CD4-positive, alpha-beta memory T cell (primary cell): Measurements from ENCODE around the gene FAM13C. TPM values are rescaled to one million over a fixed set of nuclear protein-coding genes. Genes with fewer than 3 reads are reported as not detected.

Experiments used
- CTCF ChIA-PET: fragments of 350-600 bp; sonication (Branson Sonifier 250); formaldehyde crosslinking; loops from one replicate; lab custom pipeline; 2021; ENCODE audit warnings: inconsistent platforms; ENCODE audit not compliant: partially characterized antibody; lab: Charles Lee
- POLR2A ChIA-PET: fragments of 350-600 bp; sonication (Branson Sonifier 250); formaldehyde crosslinking; loops from one replicate; lab custom pipeline; 2021; ENCODE audit not compliant: partially characterized antibody; lab: Charles Lee
- DNase-seq, 5 donors: peaks; one replicate each; pipeline versions ENCODE4 v3.0.0 to v3.0.0-alpha.2; 2020 to 2022; ENCODE audit warnings: mixed read lengths in 1 of 5
- H3K27ac ChIP-seq: one replicate; pipeline ENCODE4 v1.7.0; 2013; ENCODE audit warnings: low read depth, low read length
- H3K27me3 ChIP-seq: 2 replicates; pipeline ENCODE4 v1.7.0; 2013; ENCODE audit warnings: mild to moderate bottlenecking, low read length, moderate library complexity; ENCODE audit not compliant: insufficient read depth
- H3K36me3 ChIP-seq: 2 replicates; pipeline ENCODE4 v1.7.0; 2013; ENCODE audit warnings: mild to moderate bottlenecking, low read length, moderate library complexity; ENCODE audit not compliant: insufficient read depth
- H3K4me1 ChIP-seq: 2 replicates; pipeline ENCODE4 v1.7.0; 2013; ENCODE audit warnings: mild to moderate bottlenecking, low read length, moderate library complexity; ENCODE audit not compliant: insufficient read depth
- H3K4me3 ChIP-seq, 2 donors: one replicate each; pipeline ENCODE4 v1.7.0; 2013; ENCODE audit warnings: low read length in 2 of 2, mild to moderate bottlenecking in 1 of 2
- H3K9me3 ChIP-seq, 2 donors: one replicate each; pipeline ENCODE4 v1.7.0; 2013; ENCODE audit warnings: low read length in 2 of 2, control low read depth in 1 of 2; ENCODE audit not compliant: control insufficient read depth in 1 of 2
- H3K27ac Mint-ChIP-seq, 7 donors: one replicate each; pipeline ENCODE4 v1.8.0; 2020 to 2021; ENCODE audit warnings: mixed read lengths in 7 of 7, mild to moderate bottlenecking in 6 of 7, inconsistent platforms in 3 of 7, moderate library complexity in 3 of 7
- H3K27me3 Mint-ChIP-seq, 2 donors: one replicate each; pipeline ENCODE4 v1.8.0; 2020 to 2021; ENCODE audit warnings: mixed read lengths in 2 of 2
- H3K36me3 Mint-ChIP-seq, 2 donors: one replicate each; pipeline ENCODE4 v1.8.0; 2020 to 2021; ENCODE audit warnings: mixed read lengths in 2 of 2, inconsistent platforms in 1 of 2, mild to moderate bottlenecking in 1 of 2
- H3K4me1 Mint-ChIP-seq, 4 donors: one replicate each; pipeline ENCODE4 v1.8.0; 2020 to 2021; ENCODE audit warnings: mixed read lengths in 4 of 4, mild to moderate bottlenecking in 1 of 4
- H3K4me3 Mint-ChIP-seq, 8 donors: one replicate each; pipeline ENCODE4 v1.8.0; 2020 to 2021; ENCODE audit warnings: mixed read lengths in 8 of 8, mild to moderate bottlenecking in 7 of 8, moderate library complexity in 6 of 8, inconsistent platforms in 3 of 8
- H3K9me3 Mint-ChIP-seq, 8 donors: one replicate each; pipeline ENCODE4 v1.8.0; 2020 to 2021; ENCODE audit warnings: mixed read lengths in 8 of 8, mild to moderate bottlenecking in 5 of 8, inconsistent platforms in 3 of 8, moderate library complexity in 1 of 8
- intact Hi-C: fragments of 100-400 bp; cut with micrococcal nuclease; formaldehyde crosslinking; loops from one replicate; pipeline ENCODE4 v1.15.1; 2023
- polyA plus RNA-seq, 2 donors: library from polyadenylated mRNA; unstranded; fragments of 300-500 nt; fragmentation: Illumina TruSeq; gene quantifications; one replicate each; pipeline ENCODE4 v1.2.3, GENCODE V29; 2021
- total RNA-seq, 2 experiments: library from RNA; stranded (reverse); gene quantifications; one replicate each; pipeline ENCODE4 v1.2.3, GENCODE V29; 2021

The FAM13C gene
- total and polyA plus RNA-seq, 4 experiments from 2014 or later: not detected

- no peak for DNase-seq
- no peaks in the 10 kb centered on the region for H3K9me3 ChIP-seq
- Mint-ChIP-seq H3K9me3 (peaks cover 0 to 5% (median 2%) of the 10 kb centered on the region in 8 donors), H3K36me3 (no peaks in the 10 kb centered on the region), H3K4me1 (no peaks in the 10 kb centered on the region), H3K27me3 (no peaks in the 10 kb centered on the region), H3K4me3 (no peak overlapping the region), H3K27ac (no peak overlapping the region)
- H3K36me3 ChIP-seq: no peaks in the 10 kb centered on the region
- H3K27ac ChIP-seq: no peak overlapping the region
- ChIA-PET CTCF (no interaction called here), POLR2A (no interaction called here)
- H3K4me3 ChIP-seq: no peak overlapping the region
- intact Hi-C loops: no loop called here
- H3K27me3 ChIP-seq: no peaks in the 10 kb centered on the region
- H3K4me1 ChIP-seq: no peaks in the 10 kb centered on the region
Observed at GRCh38 chr10:59289853-59290252, 72.5 kb downstream of the FAM13C start.

GRCh38 chr10:59287587-59288255, 74.6 kb downstream of the FAM13C start:
- Histone ChIP-seq H3K9me3 (no peaks in the 10 kb centered on the region), H3K4me3 (no peak overlapping the region), H3K4me1 (no peaks in the 10 kb centered on the region), H3K36me3 (no peaks in the 10 kb centered on the region), H3K27me3 (no peaks in the 10 kb centered on the region), H3K27ac (no peak overlapping the region)
- no peak overlapping the region for H3K27ac Mint-ChIP-seq
- intact Hi-C loops: no loop called here
- no peak overlapping the region for H3K4me3 Mint-ChIP-seq
- H3K36me3 Mint-ChIP-seq: no peaks in the 10 kb centered on the region
- DNase-seq: no peak
- H3K9me3 Mint-ChIP-seq: peaks cover 0 to 7% (median 1%) of the 10 kb centered on the region in 8 donors
- H3K4me1 Mint-ChIP-seq: no peaks in the 10 kb centered on the region
- POLR2A ChIA-PET: no interaction called here
- H3K27me3 Mint-ChIP-seq: no peaks in the 10 kb centered on the region
- CTCF ChIA-PET: no interaction called here

- CTCF ChIA-PET: no interaction called here
- Histone ChIP-seq H3K27me3 (no peaks in the 10 kb centered on the region), H3K4me1 (no peaks in the 10 kb centered on the region), H3K9me3 (no peaks in the 10 kb centered on the region), H3K36me3 (no peaks in the 10 kb centered on the region), H3K27ac (no peak overlapping the region), H3K4me3 (no peak overlapping the region)
- Mint-ChIP-seq H3K9me3 (peaks cover 0 to 7% (median under 1%) of the 10 kb centered on the region in 8 donors), H3K27ac (no peak overlapping the region), H3K27me3 (no peaks in the 10 kb centered on the region), H3K4me3 (no peak overlapping the region), H3K4me1 (no peaks in the 10 kb centered on the region), H3K36me3 (no peaks in the 10 kb centered on the region)
- POLR2A ChIA-PET: no interaction called here
- intact Hi-C loops: no loop called here
- DNase-seq: no peak
Observed at GRCh38 chr10:59285848-59286247, 76.5 kb downstream of the FAM13C start.

GRCh38 chr10:59285073-59285472, 77.3 kb downstream of the FAM13C start:
- H3K9me3 ChIP-seq: no peaks in the 10 kb centered on the region
- DNase-seq: no peak
- no peak overlapping the region for H3K27ac ChIP-seq
- no peaks in the 10 kb centered on the region for H3K4me1 Mint-ChIP-seq
- H3K9me3 Mint-ChIP-seq: peaks cover 0 to 11% (median 0%) of the 10 kb centered on the region in 8 donors
- no peak overlapping the region for H3K4me3 ChIP-seq
- H3K36me3 Mint-ChIP-seq: no peaks in the 10 kb centered on the region
- POLR2A ChIA-PET: no interaction called here
- no peaks in the 10 kb centered on the region for H3K27me3 Mint-ChIP-seq
- CTCF ChIA-PET: no interaction called here
- intact Hi-C loops: no loop called here
- H3K27ac Mint-ChIP-seq: no peak overlapping the region
- H3K36me3 ChIP-seq: no peaks in the 10 kb centered on the region
- H3K27me3 ChIP-seq: no peaks in the 10 kb centered on the region
- H3K4me3 Mint-ChIP-seq: no peak overlapping the region
- no peaks in the 10 kb centered on the region for H3K4me1 ChIP-seq

- no peak for DNase-seq
- peaks cover 0 to 11% (median 0%) of the 10 kb centered on the region in 8 donors for H3K9me3 Mint-ChIP-seq
- ChIA-PET CTCF (no interaction called here), POLR2A (no interaction called here)
- Histone ChIP-seq H3K4me3 (no peak overlapping the region), H3K4me1 (no peaks in the 10 kb centered on the region), H3K9me3 (no peaks in the 10 kb centered on the region), H3K27ac (no peak overlapping the region), H3K36me3 (no peaks in the 10 kb centered on the region), H3K27me3 (no peaks in the 10 kb centered on the region)
- no peak overlapping the region for H3K4me3 Mint-ChIP-seq
- intact Hi-C loops: no loop called here
- no peaks in the 10 kb centered on the region for H3K27me3 Mint-ChIP-seq
- no peaks in the 10 kb centered on the region for H3K4me1 Mint-ChIP-seq
- H3K27ac Mint-ChIP-seq: no peak overlapping the region
- no peaks in the 10 kb centered on the region for H3K36me3 Mint-ChIP-seq
Observed at GRCh38 chr10:59284118-59284975, 78.0 kb downstream of the FAM13C start.

GRCh38 chr10:59283456-59284091, 78.8 kb downstream of the FAM13C start:
- POLR2A ChIA-PET: no interaction called here

GRCh38 chr10:59281861-59282260, 80.5 kb downstream of the FAM13C start:
- intact Hi-C loops: no loop called here
- Histone ChIP-seq H3K36me3 (no peaks in the 10 kb centered on the region), H3K4me3 (no peak overlapping the region), H3K27ac (no peak overlapping the region), H3K4me1 (no peaks in the 10 kb centered on the region), H3K9me3 (no peaks in the 10 kb centered on the region), H3K27me3 (no peaks in the 10 kb centered on the region)
- Mint-ChIP-seq H3K4me1 (no peaks in the 10 kb centered on the region), H3K27me3 (no peaks in the 10 kb centered on the region), H3K4me3 (no peak overlapping the region), H3K36me3 (no peaks in the 10 kb centered on the region), H3K27ac (no peak overlapping the region), H3K9me3 (peaks cover 0 to 11% (median under 1%) of the 10 kb centered on the region in 8 donors)
- DNase-seq: no peak
- POLR2A ChIA-PET: no interaction called here
- CTCF ChIA-PET: no interaction called here

More at GRCh38 chr10:59283456-59284091, 78.8 kb downstream of the FAM13C start:
- Mint-ChIP-seq H3K9me3 (peaks cover 0 to 11% (median 0%) of the 10 kb centered on the region in 8 donors), H3K36me3 (no peaks in the 10 kb centered on the region), H3K4me3 (no peak overlapping the region), H3K4me1 (no peaks in the 10 kb centered on the region), H3K27me3 (no peaks in the 10 kb centered on the region), H3K27ac (no peak overlapping the region)
- CTCF ChIA-PET: no interaction called here
- no peaks in the 10 kb centered on the region for H3K27me3 ChIP-seq
- H3K27ac ChIP-seq: no peak overlapping the region
- intact Hi-C loops: no loop called here
- no peaks in the 10 kb centered on the region for H3K36me3 ChIP-seq
- no peak for DNase-seq
- H3K4me1 ChIP-seq: no peaks in the 10 kb centered on the region
- H3K9me3 ChIP-seq: no peaks in the 10 kb centered on the region
- no peak overlapping the region for H3K4me3 ChIP-seq
